SK-N-MC (cell line): ENCODE data around the gene CHAT.

Experiments used
- EZH2 ChIP-seq: fragments of 200-600 bp; sonication (generic); IDR thresholded peaks from one replicate; pipeline ENCODE4 v1.6.1; 2017; ENCODE audit warnings: antibody characterized with exemption
- POLR2AphosphoS5 ChIP-seq: IDR thresholded peaks from 2 replicates; pipeline ENCODE4 v1.6.1; 2012; ENCODE audit warnings: mild to moderate bottlenecking, low read depth, low read length, borderline replicate concordance

GRCh38 chr10:49569031-49569631 lies 44.7 kb upstream of the CHAT start:
- TF ChIP-seq EZH2 (no peak), POLR2AphosphoS5 (no peak)
